Testis (tissue), 3 donors: ENCODE measurements around the gene SULT1B1. TPM values are rescaled to one million over a fixed set of nuclear protein-coding genes. Genes with fewer than 3 reads are reported as not detected.

ENCODE experiments used
- DNase-seq: peaks from one replicate; pipeline ENCODE4 v3.0.0-alpha.2; 2019
- H3K27ac ChIP-seq, 2 donors: fragments of 200-600 bp; sonication (generic); one replicate each; pipeline ENCODE4 v1.5.1; 2019
- H3K27me3 ChIP-seq: fragments of 200-600 bp; sonication (generic); one replicate; pipeline ENCODE4 v1.5.1; 2019
- H3K36me3 ChIP-seq: fragments of 200-600 bp; sonication (generic); one replicate; pipeline ENCODE4 v1.5.1; 2017; ENCODE audit warnings: low read depth; ENCODE audit errors: missing control alignments
- H3K4me1 ChIP-seq: fragments of 200-600 bp; sonication (generic); one replicate; pipeline ENCODE4 v1.5.1; 2019
- H3K4me3 ChIP-seq, 2 donors: fragments of 200-600 bp; sonication (generic); one replicate each; pipeline ENCODE4 v1.5.1; 2017 to 2019
- H3K9me3 ChIP-seq: fragments of 200-600 bp; sonication (generic); one replicate; pipeline ENCODE4 v1.5.1; 2017
- POLR2A ChIP-seq: fragments of 450-650 bp; IDR thresholded peaks from one replicate; pipeline ENCODE4 v1.6.1; 2017; ENCODE audit warnings: antibody characterized with exemption, mild to moderate bottlenecking, moderate library complexity
- WGBS, 2 donors: methylation state at CpG; one replicate each; pipeline ENCODE4 v1.1.5; 2018; 5-methylcytosine and 5-hydroxymethylcytosine counted together
- intact Hi-C: fragments of 100-400 bp; cut with DNase I; formaldehyde crosslinking; loops from one replicate; pipeline ENCODE4 v1.15.1; 2023; ENCODE audit warnings: low total_unique reads
- polyA plus RNA-seq: library from polyadenylated mRNA; stranded (reverse); fragments of 350-450 nt; fragmentation: Illumina TruSeq; extraction: RNeasy Lipid Tissue Mini Kit (QIAGEN cat#74804); gene quantifications from one replicate; pipeline ENCODE4 v1.2.3, GENCODE V29; 2014; ENCODE audit warnings: low read depth, low replicate concordance; ENCODE audit not compliant: insufficient read depth
- total RNA-seq, 2 donors: library from RNA; depleted of rRNA; stranded (reverse); fragments of >200 nt; gene quantifications; one replicate each; pipeline ENCODE4 v1.2.3, GENCODE V29; 2016
- TF ChIP-seq, protein P1 (sequence below), 3 experiments: fragments of 450-650 bp in 2 of 3; fragments of 200-600 bp in 1 of 3; sonication (generic) in 1 of 3; IDR thresholded peaks; one replicate each; pipeline ENCODE4 v1.5.1; 2016 to 2019; ENCODE audit warnings: antibody characterized with exemption in 3 of 3, mild to moderate bottlenecking in 2 of 3, moderate library complexity in 1 of 3

SULT1B1 gene
- total and polyA plus RNA-seq, 3 donors from 2014 or later, result 0.24 to 0.34 (median 0.31) TPM

DNA sequence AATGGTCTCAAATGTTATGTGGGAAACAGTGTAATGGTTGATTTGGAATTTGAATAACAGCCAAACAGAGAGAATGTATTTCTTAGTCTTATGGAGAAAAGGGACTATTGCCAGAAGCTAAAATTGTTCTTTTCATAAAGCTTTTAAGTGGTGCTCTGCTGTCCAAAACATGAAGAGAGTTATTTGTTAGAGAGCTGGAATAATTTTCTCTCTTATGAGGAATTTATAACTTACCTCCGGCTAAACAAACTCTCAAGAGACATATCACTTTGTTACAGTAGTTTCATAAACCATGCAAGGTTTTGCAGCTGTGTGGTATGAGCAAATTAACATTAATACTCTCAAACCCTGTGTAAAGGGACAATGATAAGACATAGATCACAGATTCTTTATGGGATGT lies 28.6 kb downstream of the SULT1B1 start:
- TF ChIP-seq POLR2A, result no peak
- TF ChIP-seq, protein P1, sequence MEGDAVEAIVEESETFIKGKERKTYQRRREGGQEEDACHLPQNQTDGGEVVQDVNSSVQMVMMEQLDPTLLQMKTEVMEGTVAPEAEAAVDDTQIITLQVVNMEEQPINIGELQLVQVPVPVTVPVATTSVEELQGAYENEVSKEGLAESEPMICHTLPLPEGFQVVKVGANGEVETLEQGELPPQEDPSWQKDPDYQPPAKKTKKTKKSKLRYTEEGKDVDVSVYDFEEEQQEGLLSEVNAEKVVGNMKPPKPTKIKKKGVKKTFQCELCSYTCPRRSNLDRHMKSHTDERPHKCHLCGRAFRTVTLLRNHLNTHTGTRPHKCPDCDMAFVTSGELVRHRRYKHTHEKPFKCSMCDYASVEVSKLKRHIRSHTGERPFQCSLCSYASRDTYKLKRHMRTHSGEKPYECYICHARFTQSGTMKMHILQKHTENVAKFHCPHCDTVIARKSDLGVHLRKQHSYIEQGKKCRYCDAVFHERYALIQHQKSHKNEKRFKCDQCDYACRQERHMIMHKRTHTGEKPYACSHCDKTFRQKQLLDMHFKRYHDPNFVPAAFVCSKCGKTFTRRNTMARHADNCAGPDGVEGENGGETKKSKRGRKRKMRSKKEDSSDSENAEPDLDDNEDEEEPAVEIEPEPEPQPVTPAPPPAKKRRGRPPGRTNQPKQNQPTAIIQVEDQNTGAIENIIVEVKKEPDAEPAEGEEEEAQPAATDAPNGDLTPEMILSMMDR (IDR thresholded peaks at IDR 0.05), result no peak
- no peaks in the 10 kb centered on the region for H3K9me3 ChIP-seq
- no peaks in the 10 kb centered on the region for H3K36me3 ChIP-seq
- no peaks in the 10 kb centered on the region for H3K27me3 ChIP-seq
- 55 to 64% methylated on average over 1 of the region's 1 CpG for WGBS, 2 donors
- H3K4me1 ChIP-seq, result no peaks in the 10 kb centered on the region
- H3K27ac ChIP-seq, result no peak overlapping the region
- intact Hi-C loops, result no loop called here
- no peak for DNase-seq
- no peak overlapping the region for H3K4me3 ChIP-seq

- no peak for DNase-seq
- Histone ChIP-seq H3K36me3 (no peaks in the 10 kb centered on the region), H3K9me3 (no peaks in the 10 kb centered on the region), H3K27me3 (no peaks in the 10 kb centered on the region), H3K4me1 (no peaks in the 10 kb centered on the region), H3K4me3 (no peak overlapping the region), H3K27ac (no peak overlapping the region)
- 46 to 63% methylated on average over 1 of the region's 1 CpG for WGBS, 2 donors
- intact Hi-C loops, result no loop called here
- TF ChIP-seq, protein P1 (IDR thresholded peaks at IDR 0.05), result no peak
- no peak for TF ChIP-seq POLR2A
Observed at GRCh38 chr4:69731241-69731640, 29.2 kb downstream of the SULT1B1 start.

DNA sequence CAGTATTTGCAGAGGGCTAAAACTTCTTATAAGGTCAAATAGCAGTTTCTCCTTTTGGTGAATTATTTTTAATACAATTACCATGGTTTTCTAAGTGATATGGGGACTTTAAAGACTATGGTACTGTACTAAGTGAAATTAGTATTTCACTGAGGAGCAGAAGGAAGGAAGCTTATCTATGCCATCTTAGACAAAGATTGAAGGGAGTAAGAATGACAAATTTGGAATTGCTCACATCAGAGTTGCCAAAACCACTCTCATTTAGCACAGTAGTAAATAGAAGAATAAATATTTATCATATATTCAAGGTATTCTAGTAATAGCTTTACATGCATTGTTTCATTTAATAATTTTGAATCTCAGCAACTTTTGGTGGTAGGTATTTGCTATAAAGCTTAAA lies 30.4 kb downstream of the SULT1B1 start:
- no peak for TF ChIP-seq POLR2A
- TF ChIP-seq, protein P1 (IDR thresholded peaks at IDR 0.05), result no peak
- Histone ChIP-seq H3K27ac (no peak overlapping the region), H3K27me3 (no peaks in the 10 kb centered on the region), H3K36me3 (no peaks in the 10 kb centered on the region), H3K4me1 (no peaks in the 10 kb centered on the region), H3K9me3 (no peaks in the 10 kb centered on the region), H3K4me3 (no peak overlapping the region)
- no peak for DNase-seq
- intact Hi-C loops, result no loop called here

- intact Hi-C loops, result no loop called here
- no peaks in the 10 kb centered on the region for H3K9me3 ChIP-seq
- no peaks in the 10 kb centered on the region for H3K27me3 ChIP-seq
- H3K27ac ChIP-seq, result no peak overlapping the region
- no peaks in the 10 kb centered on the region for H3K4me1 ChIP-seq
- WGBS, 2 donors, result 78 to 84% methylated on average over 2 of the region's 2 CpGs
- TF ChIP-seq, protein P1 (IDR thresholded peaks at IDR 0.05), result no peak
- TF ChIP-seq POLR2A, result no peak
- no peaks in the 10 kb centered on the region for H3K36me3 ChIP-seq
- no peak for DNase-seq
- no peak overlapping the region for H3K4me3 ChIP-seq
Observed at GRCh38 chr4:69727926-69728325, 32.5 kb downstream of the SULT1B1 start.

DNA sequence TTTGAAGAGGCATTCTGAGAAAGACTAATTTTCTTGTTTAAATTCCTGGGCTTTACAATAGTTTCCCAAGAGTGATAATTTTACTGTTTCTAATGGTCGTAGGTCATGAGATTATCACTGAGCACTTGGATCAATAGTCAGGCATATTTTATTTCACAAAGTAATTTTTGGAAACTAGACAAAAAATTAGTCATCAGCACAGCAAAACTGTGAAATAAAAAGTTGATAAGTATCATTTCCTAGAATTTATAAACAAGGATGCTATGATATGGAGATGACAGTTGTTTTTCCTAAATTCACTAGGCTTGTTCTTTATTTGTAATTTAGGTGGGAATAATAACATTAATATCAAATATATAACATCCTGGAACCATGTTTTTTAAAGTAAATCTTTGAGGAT lies 33.0 kb downstream of the SULT1B1 start:
- no peak for DNase-seq
- Histone ChIP-seq H3K4me3 (no peak overlapping the region), H3K4me1 (no peaks in the 10 kb centered on the region), H3K9me3 (no peaks in the 10 kb centered on the region), H3K27me3 (no peaks in the 10 kb centered on the region), H3K27ac (no peak overlapping the region), H3K36me3 (no peaks in the 10 kb centered on the region)
- 64 to 77% methylated on average over 1 of the region's 1 CpG for WGBS, 2 donors
- TF ChIP-seq POLR2A, result no peak
- TF ChIP-seq, protein P1 (IDR thresholded peaks at IDR 0.05), result no peak
- intact Hi-C loops, result no loop called here
